HUES48 (cell line): ENCODE data around the gene NME7.

Source experiments
- H3K27ac ChIP-seq: one replicate; pipeline ENCODE4 v1.7.0; 2013; ENCODE audit warnings: low read depth, low read length, inconsistent platforms
- H3K27me3 ChIP-seq: 2 replicates; pipeline ENCODE4 v1.6.1; 2013; ENCODE audit warnings: mild to moderate bottlenecking, low read length; ENCODE audit not compliant: control insufficient read depth, insufficient read depth
- H3K36me3 ChIP-seq: 2 replicates; pipeline ENCODE4 v1.6.1; 2013; ENCODE audit warnings: low read length; ENCODE audit not compliant: control insufficient read depth, insufficient read depth
- H3K4me1 ChIP-seq: 2 replicates; pipeline ENCODE4 v1.6.1; 2013; ENCODE audit warnings: mild to moderate bottlenecking, low read length; ENCODE audit not compliant: control insufficient read depth, insufficient read depth
- H3K4me3 ChIP-seq: 2 replicates; pipeline ENCODE4 v1.5.1; 2013; ENCODE audit warnings: mild to moderate bottlenecking, low read depth, low read length
- H3K9ac ChIP-seq: 2 replicates; pipeline ENCODE4 v1.6.1; 2013; ENCODE audit warnings: mild to moderate bottlenecking, low read depth, low read length, moderate library complexity
- H3K9me3 ChIP-seq: 2 replicates; pipeline ENCODE4 v1.6.1; 2013; ENCODE audit warnings: low read length; ENCODE audit not compliant: control insufficient read depth, insufficient read depth

NME7 gene

DNA sequence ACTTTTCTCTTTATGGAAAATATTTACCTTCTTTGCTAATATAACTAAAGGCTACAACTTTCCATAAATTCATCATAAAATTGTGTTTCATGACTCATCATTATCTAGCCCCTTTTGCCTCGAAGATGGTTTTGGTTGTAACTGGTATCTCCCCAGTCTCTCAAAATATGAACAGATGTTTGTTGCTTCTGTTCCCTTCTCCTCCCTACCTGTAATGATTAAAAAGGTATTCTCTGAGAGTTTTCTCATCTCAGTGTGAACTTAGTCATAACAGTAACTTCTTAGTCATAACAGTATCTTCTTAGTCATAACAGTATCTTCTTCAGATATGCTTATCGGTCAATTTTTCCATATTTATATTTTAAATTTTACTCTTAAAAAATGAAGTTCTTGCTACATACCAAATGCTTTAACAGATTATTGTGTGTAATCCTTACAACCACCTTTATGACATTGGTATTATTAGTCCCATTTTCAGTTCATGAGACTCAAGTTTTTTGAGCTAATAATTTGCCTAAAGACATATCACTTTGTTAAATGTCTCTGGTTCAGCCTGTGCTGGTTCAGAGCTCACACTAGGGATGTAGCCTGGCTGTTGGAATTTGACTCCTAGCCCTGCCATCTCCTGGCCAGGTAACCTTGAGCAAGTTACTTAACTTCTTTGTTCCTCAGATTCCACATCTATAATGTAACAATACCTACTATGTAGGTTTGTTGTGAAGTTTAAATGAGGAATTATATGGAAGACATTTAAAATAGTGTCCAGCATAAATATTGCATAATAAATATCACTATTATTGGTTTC, 228.5 kb downstream of the NME7 start:
- Histone ChIP-seq H3K9ac (no peak overlapping the region), H3K27ac (no peak overlapping the region), H3K4me3 (no peak overlapping the region), H3K27me3 (no peaks in the 10 kb centered on the region), H3K9me3 (no peaks in the 10 kb centered on the region), H3K4me1 (peaks cover 14% of the 10 kb centered on the region), H3K36me3 (no peaks in the 10 kb centered on the region)

- Histone ChIP-seq H3K4me3 (no peak overlapping the region), H3K9ac (no peak overlapping the region), H3K27me3 (no peaks in the 10 kb centered on the region), H3K27ac (no peak overlapping the region), H3K9me3 (no peaks in the 10 kb centered on the region), H3K4me1 (peaks cover 24% of the 10 kb centered on the region), H3K36me3 (peaks cover 9% of the 10 kb centered on the region)
Observed at GRCh38 chr1:169137357-169137756, 230.2 kb downstream of the NME7 start.

GRCh38 chr1:169133801-169134502, 233.6 kb downstream of the NME7 start:
- peaks cover 38% of the 10 kb centered on the region for H3K36me3 ChIP-seq
- no peaks in the 10 kb centered on the region for H3K9me3 ChIP-seq
- no peak overlapping the region for H3K27ac ChIP-seq
- no peak overlapping the region for H3K9ac ChIP-seq
- H3K4me3 ChIP-seq: no peak overlapping the region
- H3K27me3 ChIP-seq: no peaks in the 10 kb centered on the region
- H3K4me1 ChIP-seq: peaks cover 24% of the 10 kb centered on the region

DNA sequence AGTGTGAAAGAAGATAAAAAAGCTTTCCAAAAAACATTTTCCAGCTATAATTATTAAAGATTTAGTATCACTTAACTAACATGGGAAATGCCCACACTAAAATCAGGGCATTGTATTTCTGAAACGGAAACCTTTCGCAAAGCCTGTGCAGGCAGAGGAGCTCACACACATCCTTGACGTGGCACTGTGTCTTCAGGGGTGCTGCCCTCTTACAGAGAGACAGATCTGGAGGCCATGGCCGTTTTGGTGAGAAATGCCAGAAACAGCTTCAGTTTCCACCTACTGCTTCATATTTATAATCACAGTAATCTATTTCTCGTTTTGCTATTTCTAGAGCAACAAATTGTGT, 234.4 kb downstream of the NME7 start:
- H3K9me3 ChIP-seq: no peaks in the 10 kb centered on the region
- no peak overlapping the region for H3K9ac ChIP-seq
- no peak overlapping the region for H3K4me3 ChIP-seq
- H3K27ac ChIP-seq: no peak overlapping the region
- peaks cover 24% of the 10 kb centered on the region for H3K4me1 ChIP-seq
- H3K36me3 ChIP-seq: peaks cover 45% of the 10 kb centered on the region
- no peaks in the 10 kb centered on the region for H3K27me3 ChIP-seq

GRCh38 chr1:169132512-169133227, 234.9 kb downstream of the NME7 start:
- Histone ChIP-seq H3K4me1 (peaks cover 24% of the 10 kb centered on the region), H3K36me3 (peaks cover 51% of the 10 kb centered on the region), H3K9me3 (no peaks in the 10 kb centered on the region), H3K9ac (no peak overlapping the region), H3K4me3 (no peak overlapping the region), H3K27ac (no peak overlapping the region), H3K27me3 (no peaks in the 10 kb centered on the region)

DNA sequence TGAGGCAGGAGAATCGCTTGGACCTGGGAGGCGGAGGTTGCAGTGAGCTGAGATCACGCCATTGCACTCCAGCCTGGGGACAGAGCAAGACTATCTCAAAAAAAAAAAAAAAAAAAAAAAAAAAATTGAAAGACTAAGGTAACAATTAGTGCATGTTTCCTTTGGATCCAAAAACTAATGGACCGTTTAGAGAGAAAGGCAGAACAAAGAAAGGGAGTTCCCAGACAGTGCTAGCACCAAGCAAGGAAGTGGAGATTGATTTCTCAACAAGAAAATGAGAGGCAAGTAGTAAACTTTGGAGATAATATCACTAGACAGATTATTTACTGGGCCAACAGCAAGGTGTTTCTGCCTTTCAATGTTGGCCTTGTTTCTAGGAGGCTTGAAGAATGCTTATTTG, 236.9 kb downstream of the NME7 start:
- Histone ChIP-seq H3K4me3 (no peak overlapping the region), H3K27me3 (no peaks in the 10 kb centered on the region), H3K4me1 (peaks cover 14% of the 10 kb centered on the region), H3K9me3 (no peaks in the 10 kb centered on the region), H3K36me3 (peaks cover 70% of the 10 kb centered on the region), H3K27ac (no peak overlapping the region), H3K9ac (no peak overlapping the region)

GRCh38 chr1:169129109-169129784, 238.3 kb downstream of the NME7 start:
- H3K36me3 ChIP-seq: peaks cover 84% of the 10 kb centered on the region
- H3K4me1 ChIP-seq: peaks cover 11% of the 10 kb centered on the region
- H3K27me3 ChIP-seq: no peaks in the 10 kb centered on the region
- no peaks in the 10 kb centered on the region for H3K9me3 ChIP-seq
- no peak overlapping the region for H3K4me3 ChIP-seq
- H3K9ac ChIP-seq: no peak overlapping the region
- no peak overlapping the region for H3K27ac ChIP-seq

- peaks cover 5% of the 10 kb centered on the region for H3K4me1 ChIP-seq
- peaks cover 89% of the 10 kb centered on the region for H3K36me3 ChIP-seq
- no peak overlapping the region for H3K4me3 ChIP-seq
- no peak overlapping the region for H3K9ac ChIP-seq
- H3K27me3 ChIP-seq: no peaks in the 10 kb centered on the region
- no peaks in the 10 kb centered on the region for H3K9me3 ChIP-seq
- no peak overlapping the region for H3K27ac ChIP-seq
Observed at GRCh38 chr1:169128562-169128961, 239.0 kb downstream of the NME7 start.

- no peaks in the 10 kb centered on the region for H3K9me3 ChIP-seq
- H3K27ac ChIP-seq: no peak overlapping the region
- no peaks in the 10 kb centered on the region for H3K27me3 ChIP-seq
- no peak overlapping the region for H3K9ac ChIP-seq
- no peak overlapping the region for H3K4me3 ChIP-seq
- no peaks in the 10 kb centered on the region for H3K4me1 ChIP-seq
- peaks cover 81% of the 10 kb centered on the region for H3K36me3 ChIP-seq
Observed at GRCh38 chr1:169127305-169127704, 240.3 kb downstream of the NME7 start.

DNA sequence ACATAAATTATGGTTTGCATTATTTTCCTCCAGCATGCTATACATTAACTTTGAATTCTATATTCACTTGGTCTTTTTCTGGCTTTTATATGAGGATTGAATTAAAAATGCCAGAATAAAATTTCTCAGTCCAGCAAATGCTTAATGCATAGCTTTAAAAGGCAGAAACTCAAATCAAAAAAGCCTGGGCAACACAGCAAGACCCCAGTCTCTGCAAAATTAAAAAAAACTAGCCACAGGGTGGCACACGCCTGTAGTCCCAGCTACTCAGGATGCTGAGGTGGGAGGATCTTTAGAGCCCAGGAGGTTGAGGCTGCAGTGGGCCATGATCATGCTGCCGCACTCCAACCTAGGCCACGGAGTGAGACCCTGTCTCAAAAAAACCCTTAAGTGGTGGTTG, 241.3 kb downstream of the NME7 start:
- peaks cover 78% of the 10 kb centered on the region for H3K36me3 ChIP-seq

More for the DNA sequence above, 241.3 kb downstream of the NME7 start:
- no peaks in the 10 kb centered on the region for H3K27me3 ChIP-seq
- no peak overlapping the region for H3K9ac ChIP-seq
- H3K9me3 ChIP-seq: no peaks in the 10 kb centered on the region
- no peak overlapping the region for H3K27ac ChIP-seq
- no peak overlapping the region for H3K4me3 ChIP-seq
- peaks cover 6% of the 10 kb centered on the region; the same call in 1 of the 2 replicates for H3K4me1 ChIP-seq
